Neural progenitor cell (in vitro differentiated cells): ENCODE results near the gene MRPL18. TPM values are rescaled to one million over a fixed set of nuclear protein-coding genes. Genes with fewer than 3 reads are reported as not detected.

Experiments used
- DNase-seq: peaks from one replicate; pipeline ENCODE4 v3.0.0-alpha.2; 2016; ENCODE audit warnings: low spot score
- H2AFZ ChIP-seq: fragments of 200-600 bp; sonication (generic); replicated peaks from 2 replicates; pipeline ENCODE4 v1.6.1; 2016; ENCODE audit warnings: antibody characterized with exemption
- H3F3A ChIP-seq: fragments of 200-600 bp; sonication (generic); 2 replicates; pipeline ENCODE4 v1.6.1; 2016; ENCODE audit warnings: antibody characterized with exemption, low read depth
- H3K27ac ChIP-seq: fragments of 200-600 bp; sonication (generic); 2 replicates; pipeline ENCODE4 v1.5.1; 2016; ENCODE audit warnings: mild to moderate bottlenecking
- H3K27me3 ChIP-seq: fragments of 200-600 bp; sonication (generic); 2 replicates; pipeline ENCODE4 v1.6.1; 2016; ENCODE audit warnings: mild to moderate bottlenecking, moderate library complexity
- H3K36me3 ChIP-seq: fragments of 200-600 bp; sonication (generic); 2 replicates; pipeline ENCODE4 v1.5.1; 2016
- H3K4me1 ChIP-seq: fragments of 200-600 bp; sonication (generic); 2 replicates; pipeline ENCODE4 v1.6.1; 2016; ENCODE audit warnings: mixed run types
- H3K4me2 ChIP-seq: fragments of 200-600 bp; sonication (generic); 2 replicates; pipeline ENCODE4 v1.6.1; 2016
- H3K4me3 ChIP-seq: fragments of 200-600 bp; sonication (generic); 2 replicates; pipeline ENCODE4 v1.5.1; 2016
- H3K79me2 ChIP-seq: fragments of 200-600 bp; sonication (generic); 2 replicates; pipeline ENCODE4 v1.6.1; 2016; ENCODE audit warnings: low read depth
- H3K9ac ChIP-seq: fragments of 200-600 bp; sonication (generic); 2 replicates; pipeline ENCODE4 v1.6.1; 2016
- H3K9me3 ChIP-seq: fragments of 200-600 bp; sonication (generic); 2 replicates; pipeline ENCODE4 v1.5.1; 2016; ENCODE audit warnings: low read depth
- H4K20me1 ChIP-seq: fragments of 200-600 bp; sonication (generic); 2 replicates; pipeline ENCODE4 v1.6.1; 2016; ENCODE audit warnings: low read depth
- H3K27ac Mint-ChIP-seq: 3 replicates; pipeline ENCODE4 v1.8.0; 2021; ENCODE audit warnings: mixed read lengths
- H3K27me3 Mint-ChIP-seq: 2 replicates; pipeline ENCODE4 v1.8.0; 2022; ENCODE audit warnings: low read depth, mild to moderate bottlenecking, inconsistent platforms, moderate library complexity, mixed read lengths; ENCODE audit not compliant: insufficient read depth
- H3K36me3 Mint-ChIP-seq: 3 replicates; pipeline ENCODE4 v1.8.0; 2021; ENCODE audit warnings: mixed read lengths
- H3K4me1 Mint-ChIP-seq: 3 replicates; pipeline ENCODE4 v1.8.0; 2021; ENCODE audit warnings: mixed read lengths
- H3K4me3 Mint-ChIP-seq: 3 replicates; pipeline ENCODE4 v1.8.0; 2021; ENCODE audit warnings: mild to moderate bottlenecking, moderate library complexity, mixed read lengths
- H3K9me3 Mint-ChIP-seq: 3 replicates; pipeline ENCODE4 v1.8.0; 2020; ENCODE audit warnings: mixed read lengths
- CTCF ChIP-seq: fragments of 200-600 bp; sonication (generic); IDR thresholded peaks from 2 replicates; pipeline ENCODE4 v1.5.1; 2017; ENCODE audit warnings: antibody characterized with exemption, mild to moderate bottlenecking
- EZH2 ChIP-seq: fragments of 200-600 bp; sonication (generic); IDR thresholded peaks from 2 replicates; pipeline ENCODE4 v1.6.1; 2017; ENCODE audit warnings: antibody characterized with exemption, mild to moderate bottlenecking, moderate library complexity
- EZH2phosphoT487 ChIP-seq: fragments of 200-600 bp; sonication (generic); IDR thresholded peaks from 2 replicates; pipeline ENCODE4 v1.6.1; 2017; ENCODE audit warnings: antibody characterized with exemption
- total RNA-seq: library from RNA; depleted of rRNA; stranded (reverse); fragments of >200 nt; gene quantifications from 2 replicates; pipeline ENCODE4 v1.2.3, GENCODE V29; 2015; ENCODE audit warnings: low replicate concordance

The MRPL18 gene
- total RNA-seq, 1 donor from 2014 or later, result 69.1 TPM

- no peak overlapping the region for H2AFZ ChIP-seq
- H3K9me3 Mint-ChIP-seq, result no peaks in the 10 kb centered on the region
- no peaks in the 10 kb centered on the region for H3K79me2 ChIP-seq
- H3K4me3 ChIP-seq, result no peak overlapping the region
- no peaks in the 10 kb centered on the region for H3F3A ChIP-seq
- peaks cover 7% of the 10 kb centered on the region for H3K4me1 Mint-ChIP-seq
- no peaks in the 10 kb centered on the region for H3K36me3 ChIP-seq
- H3K4me2 ChIP-seq, result no peak overlapping the region
- no peak for DNase-seq
- peaks cover 4% of the 10 kb centered on the region for H3K27me3 Mint-ChIP-seq
- H3K4me3 Mint-ChIP-seq, result no peak overlapping the region
- H3K4me1 ChIP-seq, result peaks cover 6% of the 10 kb centered on the region
- no peaks in the 10 kb centered on the region for H4K20me1 ChIP-seq
- no peak overlapping the region for H3K27ac Mint-ChIP-seq
- no peaks in the 10 kb centered on the region for H3K27me3 ChIP-seq
- TF ChIP-seq EZH2 (no peak), EZH2phosphoT487 (no peak), CTCF (no peak)
- H3K9me3 ChIP-seq, result no peaks in the 10 kb centered on the region
- H3K9ac ChIP-seq, result no peak overlapping the region
- H3K36me3 Mint-ChIP-seq, result no peaks in the 10 kb centered on the region
- no peak overlapping the region for H3K27ac ChIP-seq
Measured at GRCh38 chr6:159806021-159806458, 15.8 kb downstream of the MRPL18 start.

GRCh38 chr6:159807150-159807858, 17.0 kb downstream of the MRPL18 start:
- Mint-ChIP-seq H3K27ac (no peak overlapping the region), H3K4me1 (peaks cover 10% of the 10 kb centered on the region), H3K9me3 (no peaks in the 10 kb centered on the region), H3K27me3 (peaks cover 4% of the 10 kb centered on the region), H3K4me3 (no peak overlapping the region), H3K36me3 (no peaks in the 10 kb centered on the region)
- Histone ChIP-seq H3K79me2 (no peaks in the 10 kb centered on the region), H3K36me3 (no peaks in the 10 kb centered on the region), H3K4me2 (no peak overlapping the region), H3K27ac (no peak overlapping the region), H3F3A (no peaks in the 10 kb centered on the region), H3K9me3 (no peaks in the 10 kb centered on the region), H3K27me3 (no peaks in the 10 kb centered on the region), H2AFZ (no peak overlapping the region), H3K4me3 (no peak overlapping the region), H3K9ac (no peak overlapping the region), H3K4me1 (peaks cover 6% of the 10 kb centered on the region), H4K20me1 (no peaks in the 10 kb centered on the region)
- TF ChIP-seq EZH2 (no peak), CTCF (no peak), EZH2phosphoT487 (no peak)
- no peak for DNase-seq

GRCh38 chr6:159808647-159809046, 18.4 kb downstream of the MRPL18 start:
- no peak overlapping the region for H3K9ac ChIP-seq
- no peaks in the 10 kb centered on the region for H4K20me1 ChIP-seq
- H2AFZ ChIP-seq, result peak overlapping the region; percentile 76
- no peaks in the 10 kb centered on the region for H3K27me3 ChIP-seq
- no peak overlapping the region for H3K4me3 ChIP-seq
- Mint-ChIP-seq H3K27ac (no peak overlapping the region), H3K36me3 (no peaks in the 10 kb centered on the region), H3K4me1 (peaks cover 11% of the 10 kb centered on the region), H3K9me3 (no peaks in the 10 kb centered on the region), H3K4me3 (no peak overlapping the region), H3K27me3 (peaks cover 4% of the 10 kb centered on the region)
- peaks cover 6% of the 10 kb centered on the region for H3K4me1 ChIP-seq
- no peak overlapping the region for H3K4me2 ChIP-seq
- H3K27ac ChIP-seq, result no peak overlapping the region
- DNase-seq, result no peak
- no peaks in the 10 kb centered on the region for H3K36me3 ChIP-seq
- H3F3A ChIP-seq, result no peaks in the 10 kb centered on the region
- TF ChIP-seq CTCF (no peak), EZH2phosphoT487 (no peak), EZH2 (no peak)
- no peaks in the 10 kb centered on the region for H3K9me3 ChIP-seq
- no peaks in the 10 kb centered on the region for H3K79me2 ChIP-seq
